CD4-positive, alpha-beta T cell treated with Interleukin-6 for 4 hours (primary cell): ENCODE measurements around the gene KRT86.
A peak's percentile ranks its signal among the peaks of the same experiment; 100 is the strongest.

ENCODE experiments used
- DNase-seq: peaks from one replicate; pipeline ENCODE4 v3.0.0-alpha.2; 2020; ENCODE audit warnings: mixed read lengths

The KRT86 gene

DNA sequence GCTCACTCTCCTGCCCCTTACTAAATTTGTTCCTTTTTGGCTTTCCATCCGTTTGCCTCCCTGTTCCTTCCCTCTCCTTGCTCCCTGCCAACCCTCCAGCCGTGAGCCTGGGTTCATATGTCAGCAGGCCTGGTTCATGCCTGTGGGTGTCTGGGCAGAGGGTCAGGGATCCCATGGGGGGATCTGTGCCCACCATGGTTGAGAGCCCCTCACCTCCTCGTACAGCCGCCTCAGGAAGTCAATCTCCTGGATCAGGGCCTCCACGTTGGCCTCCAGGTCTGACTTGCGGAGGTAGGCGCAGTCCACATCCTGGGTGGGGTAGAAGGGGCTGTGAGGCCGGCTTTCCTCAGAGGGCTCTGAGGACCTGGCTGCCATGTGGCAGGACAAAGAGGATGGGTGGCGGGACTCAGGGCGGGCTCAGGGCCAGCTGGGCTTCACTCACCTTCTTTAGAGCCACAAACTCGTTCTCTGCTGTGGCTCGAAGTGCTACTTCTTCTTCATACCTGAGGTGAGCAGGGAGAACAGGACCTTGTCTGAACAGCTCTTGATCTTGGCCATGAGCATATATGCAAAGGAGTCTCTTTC, 43.1 kb downstream of the KRT86 start:
- no peak for DNase-seq

DNA sequence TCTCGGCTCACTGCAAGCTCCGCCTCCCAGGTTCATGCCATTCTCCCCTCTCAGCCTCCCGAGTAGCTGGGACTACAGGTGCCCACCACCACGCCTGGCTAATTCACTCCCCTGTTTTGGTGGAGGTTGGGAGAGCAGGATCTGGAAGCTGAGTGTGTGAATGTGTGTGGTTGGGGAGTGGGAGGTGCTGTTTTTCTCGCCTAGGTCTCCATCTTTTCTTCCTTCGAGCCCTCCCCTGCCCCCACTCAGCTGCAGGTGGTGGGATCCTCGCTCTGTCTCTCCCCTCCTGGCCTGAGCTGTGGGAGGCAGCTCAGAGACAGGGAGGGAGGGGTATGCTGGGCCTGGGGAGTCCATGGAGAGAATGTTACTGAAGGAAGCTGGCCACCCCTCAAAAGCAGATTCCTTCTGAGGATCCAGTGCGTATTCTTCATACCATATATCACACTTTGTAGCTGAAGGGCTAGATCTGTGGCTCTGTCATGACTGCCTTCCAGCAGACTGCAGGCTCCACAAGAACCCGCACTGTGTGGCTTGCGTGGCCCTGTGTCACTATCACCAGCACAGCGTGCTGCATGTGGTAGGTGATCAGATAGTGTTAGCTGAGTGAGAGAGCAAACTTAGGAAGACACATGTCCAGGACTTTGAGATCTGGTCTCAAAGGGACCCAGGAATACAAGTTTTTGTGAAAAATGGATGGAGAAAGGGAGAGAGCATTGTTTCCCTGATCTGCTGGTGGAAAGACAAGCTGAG, 44.0 kb downstream of the KRT86 start:
- no peak for DNase-seq

DNA sequence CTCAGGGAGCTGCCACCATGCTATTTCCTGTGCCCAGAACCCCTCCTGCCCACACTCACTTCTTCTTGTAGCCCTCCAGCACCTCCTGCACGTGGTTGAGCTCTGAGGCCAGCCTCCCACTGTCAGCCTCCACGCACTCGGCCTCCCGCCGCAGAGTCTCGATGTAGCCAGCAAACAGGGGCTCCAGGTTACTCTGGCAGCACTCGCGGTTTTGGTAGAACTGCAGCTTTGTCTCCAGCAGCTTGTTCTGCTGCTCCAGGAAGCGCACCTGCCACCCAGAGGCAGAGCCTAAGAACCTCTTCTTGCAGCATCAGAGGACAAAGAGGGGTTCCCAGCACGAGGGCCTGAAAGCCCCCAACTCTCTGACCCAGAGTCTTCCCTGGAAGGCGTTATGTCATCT, 44.7 kb downstream of the KRT86 start:
- no peak for DNase-seq

DNA sequence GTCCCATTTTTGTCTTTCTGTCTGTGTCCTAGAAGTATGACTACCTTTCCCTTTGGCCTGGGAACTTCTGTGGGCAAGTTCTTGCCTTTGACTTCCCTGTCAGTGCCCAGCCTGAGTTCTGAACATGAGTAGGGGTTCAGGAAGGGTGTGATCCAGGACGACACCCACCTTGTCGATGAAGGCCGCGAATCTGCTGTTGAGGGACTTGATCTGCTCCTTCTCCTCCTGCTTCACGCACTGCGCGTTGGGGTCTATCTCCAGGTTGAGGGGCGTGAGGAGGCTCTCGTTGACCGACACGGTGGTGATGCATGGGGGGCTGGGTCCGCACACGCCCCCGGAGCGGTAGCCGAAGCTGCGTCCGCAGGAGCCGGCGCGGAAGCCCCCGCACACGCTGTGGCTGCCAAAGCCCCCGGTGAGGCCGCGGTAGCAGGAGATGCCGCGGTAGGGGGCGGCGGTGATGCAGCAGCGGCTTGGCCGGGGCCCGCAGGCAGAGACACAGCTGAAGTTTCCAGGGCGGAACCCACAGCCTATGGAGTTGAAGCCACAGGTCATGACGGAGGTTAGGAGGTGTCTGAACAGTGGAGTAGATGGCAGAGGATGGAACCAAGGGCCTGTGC, 46.4 kb downstream of the KRT86 start, which contains the start of gene KRT83:
Gene KRT83 (minus strand): TSS at position 615 of the 617 bp plus-strand sequence. CDS start 63 bp downstream, at position 552.
- DNase-seq: no peak

DNA sequence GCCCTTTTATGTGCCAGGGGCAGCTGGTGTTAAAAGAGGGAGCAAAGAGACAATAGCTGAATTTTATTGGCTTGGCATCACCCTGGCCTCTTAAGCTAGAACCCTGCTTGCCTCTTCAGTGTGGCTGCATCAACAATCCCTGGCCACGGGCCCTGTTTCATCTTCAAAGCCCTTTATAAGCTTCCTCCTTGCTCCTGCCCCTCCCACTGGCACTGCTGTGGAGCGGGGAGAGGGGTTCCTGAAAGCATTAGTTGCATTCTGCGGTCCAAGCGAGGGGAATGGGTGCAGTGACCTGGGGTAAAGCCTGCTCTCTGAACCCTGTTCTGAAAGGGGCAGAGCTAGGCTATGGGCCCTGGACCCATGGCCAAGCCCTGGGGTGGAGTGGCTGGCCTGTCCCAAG, 47.0 kb downstream of the KRT86 start:
- no peak for DNase-seq

DNA sequence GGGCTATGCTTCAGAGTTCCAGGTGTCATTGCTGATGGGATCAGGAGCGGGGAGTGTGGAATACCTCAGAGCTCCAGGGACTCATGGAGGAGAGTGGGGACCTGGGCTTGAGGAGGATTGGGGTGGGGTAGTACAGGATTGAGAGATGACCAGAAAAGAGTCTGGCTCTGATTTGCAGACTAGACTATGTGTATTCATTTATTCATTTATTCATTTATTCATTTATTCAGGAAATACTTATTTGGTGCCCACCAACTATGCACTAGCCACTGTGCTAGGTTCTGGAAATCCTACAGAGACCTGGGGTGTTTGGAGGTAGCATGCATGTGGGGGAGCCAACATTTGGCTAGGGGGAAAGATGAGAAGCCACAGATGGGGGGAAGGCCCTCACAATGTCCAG, 47.6 kb downstream of the KRT86 start:
- no peak for DNase-seq

DNA sequence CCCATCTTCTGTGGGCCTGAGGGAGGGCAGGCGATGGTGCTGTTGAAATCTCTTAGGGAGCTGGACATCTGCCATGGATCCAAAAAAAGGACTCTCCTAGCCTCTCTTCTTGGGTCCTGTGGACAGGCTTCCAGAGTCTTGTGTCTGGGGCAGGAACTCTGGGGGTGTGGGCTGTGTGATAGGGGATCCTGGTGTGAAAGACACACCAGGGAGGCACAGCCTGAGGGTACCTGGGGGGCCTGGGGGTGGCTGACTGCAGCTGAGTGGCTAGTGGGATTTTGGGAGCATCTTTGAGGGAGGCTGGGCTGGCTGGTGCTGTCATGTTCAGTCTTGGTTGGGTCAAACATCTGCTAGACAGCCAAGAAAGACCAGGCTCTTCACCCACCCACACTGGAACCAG, 48.6 kb downstream of the KRT86 start:
- DNase-seq: no peak

DNA sequence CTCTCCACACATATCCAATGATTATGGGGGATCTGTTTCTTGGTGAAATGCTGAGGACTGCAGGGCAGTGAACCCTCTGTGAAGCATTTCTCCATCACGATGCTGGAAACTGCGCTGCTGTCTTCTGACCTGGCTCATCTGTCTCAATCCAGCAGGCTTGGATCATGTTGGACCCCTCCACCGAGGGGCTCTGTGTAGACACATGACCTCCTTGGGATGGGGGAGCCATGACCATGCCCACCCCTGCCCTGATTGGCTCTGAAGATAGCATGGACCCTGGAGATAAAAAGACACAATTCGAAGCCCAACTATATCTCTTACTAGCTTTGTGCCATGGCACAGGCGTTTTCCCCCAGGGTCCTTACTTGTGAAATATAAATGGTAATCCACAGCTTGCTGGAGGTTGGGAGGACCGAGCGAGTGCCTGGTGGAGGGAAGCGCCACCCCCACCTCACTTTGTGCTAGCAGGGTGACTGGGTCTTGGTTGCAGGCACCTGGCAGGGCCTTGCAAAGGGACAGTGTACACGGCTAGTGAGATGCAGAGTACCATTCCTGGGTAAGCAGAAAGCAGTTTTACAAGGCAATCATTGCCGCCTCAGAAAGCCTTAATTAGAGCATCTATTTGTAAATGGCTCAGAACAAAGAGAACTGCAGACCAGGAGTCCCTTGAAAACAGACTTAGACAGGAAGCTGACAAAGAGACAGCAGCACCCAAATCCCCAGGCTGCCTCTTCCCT, 49.1 kb downstream of the KRT86 start:
- DNase-seq: no peak

DNA sequence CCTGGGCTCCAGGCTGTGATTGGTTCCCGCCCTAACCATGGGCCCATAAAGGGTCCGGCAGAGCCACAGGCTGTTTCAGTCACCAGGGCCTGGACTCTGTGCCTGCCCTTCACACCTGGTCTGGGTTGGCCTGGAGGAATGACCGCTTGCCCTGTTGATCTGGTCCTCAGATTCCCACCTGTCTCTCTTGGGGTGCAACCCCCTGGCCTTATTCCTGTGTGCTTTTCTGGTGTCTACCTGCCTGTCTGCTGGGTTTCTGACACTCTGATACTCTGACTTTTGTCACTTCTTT, 49.7 kb downstream of the KRT86 start:
- DNase-seq: no peak

DNA sequence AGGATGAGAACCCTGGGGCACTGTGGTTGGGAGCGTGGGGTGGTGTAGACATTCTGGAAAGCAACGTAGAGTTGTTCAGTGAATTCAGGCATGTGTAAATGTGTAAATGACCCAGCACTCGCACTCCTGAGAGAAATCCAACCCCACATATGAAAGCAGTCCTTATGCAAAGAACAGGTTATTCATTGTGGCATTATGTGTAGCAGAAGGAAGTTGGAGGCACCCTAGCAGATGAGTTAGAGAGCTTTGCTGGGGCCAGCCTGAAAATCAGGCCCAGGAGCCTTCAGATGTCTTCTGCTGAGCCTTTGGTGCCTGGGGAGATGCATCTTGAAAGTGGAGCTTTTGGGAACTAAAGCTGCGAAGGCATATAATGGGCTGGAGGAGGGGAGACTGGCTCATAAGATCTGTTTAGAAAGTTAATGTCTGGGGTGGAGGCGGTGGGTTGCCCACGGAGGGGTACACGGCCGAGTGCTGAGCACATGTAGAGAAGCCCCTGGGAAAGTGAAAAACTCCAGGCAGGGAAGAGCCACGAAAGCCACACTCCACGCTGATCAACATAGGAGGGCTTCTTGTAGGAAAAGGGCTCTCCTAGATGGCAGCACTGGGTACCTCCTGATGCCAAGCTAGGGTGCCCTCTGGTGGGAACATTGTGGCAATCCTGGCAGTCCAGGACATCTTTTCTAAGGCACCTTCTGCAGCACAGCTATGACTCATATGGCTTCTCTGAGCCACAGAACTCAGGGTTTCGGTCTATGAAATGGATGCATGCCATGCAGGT, 52.8 kb downstream of the KRT86 start:
- peak; percentile 85 for DNase-seq

DNA sequence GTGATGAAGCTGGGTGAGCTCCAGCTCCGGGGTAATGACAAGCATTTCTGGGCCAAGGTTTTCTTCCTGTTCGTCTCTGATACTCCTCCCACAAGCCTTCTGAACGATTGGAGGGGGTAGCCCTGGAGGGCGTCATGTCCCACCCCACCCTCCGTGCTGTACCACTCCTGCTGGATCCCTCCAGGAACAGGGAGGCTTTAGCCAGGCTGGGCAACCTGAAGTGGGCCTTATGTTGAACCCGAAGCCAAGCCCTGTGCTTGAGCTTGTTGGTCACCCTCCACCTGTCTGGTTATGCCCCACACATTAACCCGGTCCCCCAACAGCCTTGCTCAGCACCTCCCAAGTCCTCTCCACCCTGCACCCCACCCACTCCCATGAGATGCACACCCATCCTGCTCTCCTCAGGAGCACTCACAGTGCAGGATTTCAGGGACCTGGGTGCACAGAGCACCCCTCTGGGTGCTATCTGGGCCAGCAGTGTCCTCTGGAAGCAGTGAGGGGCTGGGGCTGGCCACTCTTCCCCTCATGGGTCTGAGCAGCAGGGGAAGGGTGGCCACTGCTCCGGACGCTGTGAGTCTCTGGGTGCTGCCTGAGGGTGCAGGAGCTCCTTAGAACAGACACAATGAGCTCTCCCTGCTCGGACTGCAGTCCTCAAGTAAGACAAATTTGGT, 53.5 kb downstream of the KRT86 start:
- DNase-seq: no peak

DNA sequence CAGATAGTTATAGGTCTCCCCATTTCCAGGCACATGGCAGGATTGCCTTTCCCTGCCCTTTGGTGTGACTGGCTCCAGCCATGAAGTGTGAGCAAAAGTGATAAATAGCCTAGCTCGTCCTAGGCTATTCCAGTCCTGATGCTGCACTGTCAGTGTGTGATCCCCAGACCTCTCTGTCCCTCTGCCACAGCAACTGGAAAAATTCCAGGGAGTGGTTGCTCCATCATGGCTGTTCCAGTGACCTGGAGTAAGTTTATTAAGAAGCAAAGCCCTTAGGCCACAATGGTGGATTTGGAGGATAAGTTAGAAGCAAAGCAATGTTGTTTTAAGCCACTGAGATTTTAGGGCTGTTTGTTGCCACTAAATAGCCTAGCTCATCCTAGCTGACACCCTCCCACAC, 56.6 kb downstream of the KRT86 start:
- DNase-seq: no peak

DNA sequence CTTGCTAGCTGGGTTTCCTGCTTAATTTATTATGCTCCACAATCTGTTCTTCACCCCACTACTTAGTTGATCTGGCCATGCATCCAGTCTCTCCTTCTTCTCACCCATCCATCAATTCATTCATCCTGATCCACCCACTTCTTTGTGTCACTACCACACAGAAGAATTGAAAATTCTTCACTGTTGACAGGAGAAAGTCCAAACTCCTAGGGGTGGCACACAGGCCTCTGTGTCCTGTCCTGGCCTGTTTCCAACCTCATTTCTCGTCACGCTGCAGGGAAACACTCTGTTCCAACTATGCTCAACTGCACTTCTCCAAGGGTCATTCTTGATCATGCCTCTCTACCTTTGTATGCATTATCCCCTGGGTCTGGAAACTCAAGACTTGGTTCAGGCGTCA, 57.4 kb downstream of the KRT86 start:
- DNase-seq: no peak

DNA sequence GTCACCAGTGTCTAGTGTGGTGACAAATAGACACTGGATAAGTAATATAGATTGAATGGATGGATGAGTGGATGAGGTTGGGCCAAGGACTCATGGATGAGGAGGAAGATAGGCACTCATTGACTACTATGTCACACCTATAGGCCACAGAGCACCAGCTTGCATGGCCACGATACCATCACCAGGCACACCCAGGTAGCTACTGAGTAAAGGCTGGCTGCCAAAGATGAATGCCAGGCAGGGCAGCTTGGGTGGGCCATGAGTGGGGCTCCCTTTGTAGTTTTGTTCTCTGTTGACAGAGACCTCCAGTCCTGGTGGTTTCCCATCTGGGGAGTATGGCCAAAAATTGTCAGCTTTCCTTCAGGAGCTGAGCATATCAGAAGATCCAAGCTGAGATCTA, 57.9 kb downstream of the KRT86 start:
- no peak for DNase-seq

DNA sequence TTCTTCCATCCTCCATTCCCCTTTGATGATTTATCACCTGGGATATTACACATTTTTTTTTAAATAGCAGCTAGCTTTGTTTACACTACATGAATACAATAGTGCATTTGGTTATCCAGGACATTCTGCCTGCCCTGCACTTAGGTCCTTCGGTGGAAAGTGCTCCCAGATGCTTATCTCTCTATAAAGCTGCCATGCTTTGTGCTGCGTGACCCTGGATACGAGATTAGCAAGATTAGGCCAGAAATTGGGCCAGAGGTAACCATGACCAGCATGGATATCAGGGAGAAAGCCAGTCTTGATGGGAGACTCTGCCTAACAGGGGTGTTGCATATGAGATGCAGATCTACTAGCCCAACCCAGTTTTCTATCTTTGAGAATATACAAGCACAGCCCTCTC, 58.9 kb downstream of the KRT86 start:
- DNase-seq: no peak

DNA sequence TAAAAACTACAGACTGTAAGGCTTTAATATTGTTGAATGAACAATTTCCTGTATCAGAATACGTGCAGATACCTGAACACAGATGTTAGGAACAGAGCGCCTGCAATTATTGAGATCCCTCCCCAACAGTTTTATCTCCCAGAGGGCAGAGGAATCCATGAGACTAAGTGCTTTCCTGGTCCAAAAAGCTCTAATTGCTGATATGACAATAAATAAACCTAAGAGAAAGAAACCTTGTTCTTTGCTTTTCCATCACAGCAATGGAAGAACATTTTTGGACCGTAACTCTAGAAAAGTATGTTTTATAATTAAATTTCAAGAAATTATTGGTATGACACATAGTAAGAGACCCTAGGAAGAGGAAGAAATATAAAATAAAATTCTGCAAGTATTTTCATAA, 59.7 kb downstream of the KRT86 start:
- DNase-seq: no peak

DNA sequence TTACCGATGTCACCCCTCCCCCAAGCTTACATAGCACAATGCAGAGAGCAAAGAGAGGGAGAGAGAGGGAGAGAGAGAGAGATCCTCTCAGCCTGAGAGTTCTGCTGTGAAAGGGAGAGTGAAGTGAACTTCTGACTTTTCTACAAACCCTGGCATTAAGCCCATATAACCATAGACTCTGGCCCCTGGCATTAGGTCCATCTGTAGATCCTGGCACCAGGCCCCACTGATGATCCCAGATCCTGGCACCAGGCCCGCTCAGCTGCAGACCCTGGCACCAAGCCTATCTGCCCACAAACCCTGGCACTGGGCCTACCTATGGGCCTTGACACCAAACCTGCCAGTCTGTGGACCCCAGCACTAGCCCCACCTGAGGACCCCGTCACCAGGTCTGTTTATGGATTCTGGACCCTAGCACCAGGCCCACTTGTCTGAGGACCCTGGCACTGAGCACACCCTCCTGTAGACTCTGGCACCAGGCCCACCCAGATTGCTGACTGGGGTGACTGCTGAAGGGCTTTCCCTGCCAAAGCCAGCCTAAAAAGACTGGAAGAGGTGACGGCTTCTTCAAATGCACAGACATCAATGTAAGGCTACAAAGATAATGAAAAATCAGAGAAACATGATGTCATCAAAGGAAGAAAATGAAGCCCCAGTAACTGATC, 61.3 kb downstream of the KRT86 start:
- DNase-seq: no peak

DNA sequence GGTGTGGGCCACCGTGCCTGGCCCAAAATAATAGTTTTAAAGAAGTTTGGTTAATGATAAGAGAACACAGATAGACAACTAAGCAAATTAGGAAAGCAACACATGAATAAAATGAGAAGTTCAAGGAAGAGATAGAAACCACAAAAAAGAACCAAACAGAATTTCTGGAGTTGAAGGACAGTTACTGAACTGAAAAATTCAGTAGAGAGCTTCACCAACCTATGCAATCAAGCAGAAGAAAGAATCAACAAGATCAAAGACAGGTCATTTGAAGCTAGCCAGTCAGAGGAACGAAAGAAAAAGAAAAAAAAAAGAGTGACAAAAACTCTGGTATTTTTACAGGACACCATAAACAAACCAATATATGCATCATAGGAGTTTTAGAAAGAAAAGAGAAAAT, 62.2 kb downstream of the KRT86 start:
- no peak for DNase-seq

DNA sequence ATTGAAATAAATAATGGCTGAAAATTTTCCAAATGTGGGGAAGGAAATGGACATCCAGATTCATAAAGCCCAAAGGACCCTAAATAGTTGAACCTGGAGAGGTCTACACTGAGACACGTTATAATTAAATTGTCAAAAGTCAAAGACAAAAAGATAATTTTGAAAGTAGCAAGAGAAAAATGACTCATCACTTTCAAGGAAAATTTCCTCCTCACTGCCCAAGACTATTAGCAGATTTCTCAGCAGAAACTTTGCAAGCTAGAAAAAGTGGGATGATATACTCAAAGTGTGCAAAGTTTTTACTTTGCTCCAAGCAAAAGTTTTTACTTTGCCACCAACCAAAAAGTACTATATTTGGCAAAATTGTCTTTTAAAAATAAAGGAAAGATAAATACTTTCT, 62.6 kb downstream of the KRT86 start:
- no peak for DNase-seq

DNA sequence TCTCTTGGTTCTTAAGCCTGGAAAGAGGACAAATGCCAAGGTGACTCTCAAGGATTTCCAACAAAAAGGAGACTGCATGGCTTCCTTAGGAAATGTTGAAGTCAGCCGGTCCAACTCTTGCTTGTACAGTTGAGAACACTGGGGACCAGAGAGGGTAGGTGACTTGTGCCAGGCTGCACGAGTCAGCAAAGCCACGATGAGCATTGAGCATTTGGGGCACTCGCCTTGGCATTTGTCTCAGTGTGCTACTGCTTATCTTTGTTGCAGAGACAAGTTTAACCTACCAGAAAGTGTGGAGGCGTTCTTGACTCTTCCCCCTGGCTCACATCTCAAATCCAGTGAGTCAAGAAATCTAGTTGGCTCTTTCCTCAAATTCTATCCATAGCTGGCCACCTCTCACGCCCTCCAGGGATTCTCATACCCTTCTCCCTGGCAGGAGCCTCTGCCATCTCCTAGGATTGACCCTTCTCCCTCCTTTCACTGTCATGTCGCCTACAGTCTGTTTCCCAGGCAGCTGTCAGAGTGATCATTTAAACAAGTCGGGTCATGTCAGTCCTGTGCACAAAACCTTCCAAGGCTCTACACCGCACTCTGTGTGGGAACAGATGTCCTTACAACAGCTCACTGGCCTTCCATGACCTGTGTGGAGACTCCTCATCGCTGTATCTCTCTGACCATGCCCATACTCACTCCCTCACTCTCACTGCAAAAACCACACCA, 64.0 kb downstream of the KRT86 start:
- no peak for DNase-seq

DNA sequence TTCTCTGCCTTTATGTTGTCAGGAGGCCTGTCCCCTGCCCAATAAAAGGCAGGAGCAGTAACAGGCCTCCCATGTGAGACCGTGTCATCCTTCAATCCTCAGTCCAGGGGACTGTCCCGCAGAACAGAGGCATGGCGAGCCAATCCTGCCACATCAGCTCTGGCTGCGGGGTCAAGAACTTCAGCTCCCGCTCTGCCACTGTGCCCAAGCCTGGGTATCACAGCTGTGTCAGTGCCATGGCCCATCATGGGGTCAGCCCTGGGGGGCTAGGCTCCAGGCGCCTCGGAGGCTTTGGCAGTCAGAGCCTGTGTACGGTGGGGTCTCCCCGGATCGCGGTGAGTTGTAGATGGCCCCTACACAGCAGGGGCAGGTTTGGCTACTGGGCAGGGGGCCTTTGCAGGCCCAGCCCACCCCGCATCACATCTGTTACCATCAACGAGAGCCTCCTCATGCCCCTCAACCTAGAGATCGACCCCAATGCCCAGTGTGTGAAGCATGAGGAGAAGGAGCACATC, 66.7 kb downstream of the KRT86 start:
- DNase-seq: no peak
